GM15510 (cell line): ENCODE data around the gene USH2A.

ENCODE experiments used
- POLR2A ChIP-seq: IDR thresholded peaks from 3 replicates; pipeline ENCODE4 v1.6.1; 2011; ENCODE audit warnings: borderline replicate concordance; ENCODE audit not compliant: insufficient read length; ENCODE audit errors: extremely low read depth

Gene USH2A

DNA sequence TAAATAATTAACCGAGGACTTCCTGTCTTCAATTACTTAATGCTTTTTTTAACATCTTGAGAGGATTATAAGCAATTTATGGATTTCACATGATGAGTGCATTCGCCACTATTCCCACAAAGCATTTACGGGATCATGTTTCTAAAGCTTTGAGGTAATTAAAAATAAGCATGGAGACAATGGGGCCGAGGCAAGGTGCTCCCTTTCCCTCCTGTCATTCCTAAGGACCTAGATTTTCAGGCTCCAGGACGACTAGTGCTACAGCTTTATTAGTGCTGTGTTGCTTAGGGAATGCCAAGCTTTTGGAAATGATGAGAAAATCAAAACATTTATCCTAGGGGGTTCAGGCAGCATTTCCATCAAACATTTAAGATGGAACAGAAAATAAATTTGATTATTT, 646.9 kb downstream of the USH2A start:
- no peak for TF ChIP-seq POLR2A

DNA sequence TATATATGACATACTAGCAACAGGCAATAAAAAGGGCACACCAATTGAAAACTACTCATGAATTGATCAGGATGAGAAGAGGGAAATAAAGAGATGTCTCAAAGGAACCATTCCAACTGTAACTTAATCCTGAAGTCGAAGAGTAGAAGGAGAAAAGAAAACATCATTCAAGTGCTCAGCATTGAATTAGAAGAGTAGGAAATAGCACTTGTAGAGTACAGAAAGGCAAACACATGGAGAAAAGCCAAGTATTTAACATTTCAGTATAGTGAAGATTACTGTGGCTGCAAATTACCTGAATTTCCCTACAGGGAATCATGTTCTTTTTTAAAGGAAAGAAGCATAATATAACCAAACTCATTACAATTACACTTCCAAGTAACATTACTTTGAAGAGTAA, 651.1 kb downstream of the USH2A start:
- TF ChIP-seq POLR2A: no peak

DNA sequence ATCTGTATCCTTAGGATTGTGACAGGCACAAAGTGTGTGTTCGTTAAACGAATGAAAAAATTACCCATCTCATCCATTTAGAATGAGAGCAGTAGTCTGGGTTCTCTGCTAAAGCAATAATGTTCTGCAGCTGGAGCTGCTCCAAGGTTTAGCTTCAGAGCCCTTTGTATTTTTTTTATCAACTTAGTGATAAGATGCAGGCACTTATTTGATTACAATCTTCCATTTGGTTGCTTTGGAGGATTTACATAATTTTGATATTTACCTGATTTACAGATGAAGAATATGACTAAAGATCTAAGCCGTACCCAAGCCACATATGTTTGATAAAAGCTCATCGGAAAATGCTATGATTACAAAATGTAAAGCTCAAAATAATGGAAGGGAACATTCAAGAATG, 654.9 kb downstream of the USH2A start:
- TF ChIP-seq POLR2A: no peak

DNA sequence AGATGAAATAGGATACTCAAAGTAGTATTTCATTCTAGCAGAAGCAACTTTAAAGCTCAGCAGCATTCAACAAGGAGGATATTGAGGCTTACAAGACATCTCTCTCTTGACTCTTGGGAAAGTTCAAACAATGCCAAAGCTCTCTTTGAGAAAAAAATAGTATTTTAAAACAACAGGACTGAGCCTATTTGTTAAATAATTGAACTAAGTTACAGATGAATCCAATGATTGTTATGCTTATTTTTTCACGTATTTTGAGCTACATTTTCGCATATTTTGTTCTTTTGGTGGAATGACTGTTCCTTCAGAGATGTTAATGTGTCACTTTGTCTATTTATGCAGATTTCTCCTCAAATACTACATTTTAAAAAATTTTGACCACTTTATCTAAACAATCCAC, 655.5 kb downstream of the USH2A start:
- no peak for TF ChIP-seq POLR2A

DNA sequence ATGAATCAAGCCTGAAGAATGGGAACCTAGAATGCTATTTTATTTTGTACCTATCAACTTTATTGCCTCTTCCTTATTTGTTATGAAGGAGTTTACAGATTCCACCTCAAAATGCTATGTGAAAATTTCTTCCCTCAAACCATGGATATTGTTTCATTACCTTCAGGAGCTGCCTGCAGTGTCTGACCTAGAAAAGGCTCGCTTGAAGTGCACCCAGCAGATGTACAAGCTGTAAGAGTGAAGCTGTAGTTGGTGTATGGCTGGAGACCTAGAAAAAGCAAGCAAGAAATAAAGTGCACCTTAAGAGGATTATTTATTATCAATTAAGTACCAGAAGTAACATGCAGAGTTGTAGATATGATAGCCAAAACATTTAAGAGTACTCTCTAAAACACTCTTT, 656.7 kb downstream of the USH2A start:
- TF ChIP-seq POLR2A: no peak

DNA sequence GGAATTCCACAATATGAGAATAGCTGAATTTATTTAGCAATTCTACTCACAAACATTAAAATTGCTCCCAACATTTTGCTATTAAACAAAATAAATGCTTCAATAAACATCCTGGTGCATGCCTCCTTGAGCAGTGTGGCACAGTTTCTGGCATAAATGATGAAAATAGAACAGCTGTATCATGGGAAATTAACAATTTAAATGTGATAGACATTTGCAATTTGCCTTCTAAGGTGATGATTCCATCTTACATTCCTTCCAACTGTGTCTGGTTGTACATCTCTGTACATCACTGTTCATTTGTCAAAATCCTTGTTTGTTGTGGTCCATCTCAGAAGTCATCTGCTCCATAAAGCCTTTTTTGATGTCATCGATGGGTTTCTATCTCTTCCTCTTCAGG, 657.4 kb downstream of the USH2A start:
- TF ChIP-seq POLR2A: no peak

DNA sequence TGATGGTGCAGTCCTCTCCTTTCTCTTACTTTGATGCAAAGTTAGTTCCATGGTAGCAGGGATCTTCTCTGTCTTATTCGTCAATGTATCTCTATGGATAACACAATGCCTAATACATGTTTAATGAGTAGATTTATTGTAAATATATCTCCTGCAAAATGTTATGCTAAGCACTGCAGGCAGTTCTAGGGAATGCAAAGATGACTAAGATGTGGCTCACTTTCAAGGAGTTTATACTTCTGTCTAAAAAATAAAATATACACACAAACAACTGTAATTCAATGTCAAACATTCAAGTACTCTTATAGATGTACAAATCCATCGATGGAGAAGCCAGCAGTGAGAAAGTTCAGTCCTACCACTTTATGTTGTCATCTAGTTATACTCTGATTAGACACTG, 661.8 kb downstream of the USH2A start:
- no peak for TF ChIP-seq POLR2A

DNA sequence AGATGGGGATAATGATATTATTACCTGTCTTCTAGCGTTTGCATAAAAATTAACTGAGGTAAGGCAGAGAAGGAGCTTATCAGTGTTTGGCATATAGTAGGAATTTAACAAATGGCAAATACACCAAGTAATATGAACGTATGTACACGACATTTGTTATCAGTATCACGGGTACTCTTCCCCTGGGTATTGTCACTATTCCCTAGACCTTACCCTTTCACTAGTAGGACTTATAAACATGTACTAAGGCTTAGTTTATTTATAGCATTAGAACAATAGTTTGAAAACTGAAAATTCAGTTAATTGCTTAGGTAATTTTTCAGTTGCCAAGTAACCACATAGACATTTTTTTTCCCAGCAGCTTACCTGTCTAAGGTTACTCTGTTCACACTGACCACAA, 669.1 kb downstream of the USH2A start:
- TF ChIP-seq POLR2A: no peak

DNA sequence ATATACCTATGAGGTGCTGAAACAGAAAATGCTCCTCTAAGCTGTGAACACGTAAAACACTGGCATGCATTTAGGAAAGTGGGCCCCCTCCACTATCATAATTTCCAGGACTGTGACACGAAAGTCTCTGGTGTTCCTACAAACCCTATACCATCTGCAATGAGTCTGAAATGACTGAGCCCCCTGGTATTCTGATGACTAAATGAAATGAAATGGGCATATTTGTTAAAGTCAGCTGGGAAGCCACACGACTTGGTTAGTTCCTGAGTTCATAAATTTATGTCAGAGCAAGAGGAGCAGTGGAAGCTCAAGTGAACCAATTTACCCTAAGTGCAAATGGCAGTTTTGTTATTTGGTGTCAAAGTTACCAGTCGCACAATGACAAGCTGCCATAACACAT, 673.8 kb downstream of the USH2A start:
- no peak for TF ChIP-seq POLR2A

DNA sequence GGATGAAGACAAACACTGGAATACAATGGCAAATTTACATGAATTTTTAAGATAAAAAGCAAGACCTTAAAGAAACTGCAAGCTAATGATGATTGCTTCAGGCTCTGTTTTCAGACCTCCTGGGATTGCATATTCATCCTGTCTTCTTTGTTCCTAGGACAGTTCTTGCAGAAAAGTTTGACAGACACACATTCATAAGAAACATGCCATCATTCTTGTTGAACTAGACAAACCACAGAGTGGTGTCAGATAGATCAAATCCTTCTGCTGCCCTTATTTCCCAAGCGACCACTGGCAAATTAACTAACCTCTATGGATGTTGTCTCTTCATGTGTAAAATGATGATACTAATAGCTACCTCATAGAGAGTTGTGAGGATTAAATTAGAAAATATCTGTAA, 674.8 kb downstream of the USH2A start:
- TF ChIP-seq POLR2A: no peak

DNA sequence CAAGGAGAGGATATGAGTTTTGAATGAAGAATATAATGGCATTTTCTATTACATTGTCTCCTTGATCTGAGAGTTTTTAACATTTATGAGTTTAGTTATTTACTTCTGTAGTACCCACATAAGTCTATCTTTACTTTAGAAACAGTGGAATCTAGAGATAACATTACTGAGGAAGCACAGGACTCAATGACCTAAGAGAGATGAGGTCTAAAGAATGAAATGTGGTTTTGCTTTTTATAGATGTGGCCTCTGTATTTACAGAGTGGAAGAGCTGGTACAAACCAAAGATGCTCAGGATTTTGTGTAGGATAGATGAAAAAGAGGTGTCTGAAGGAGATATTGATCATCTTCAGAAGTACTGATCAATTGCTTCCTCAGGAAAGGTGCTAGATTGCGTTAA, 678.8 kb downstream of the USH2A start:
- TF ChIP-seq POLR2A: no peak

DNA sequence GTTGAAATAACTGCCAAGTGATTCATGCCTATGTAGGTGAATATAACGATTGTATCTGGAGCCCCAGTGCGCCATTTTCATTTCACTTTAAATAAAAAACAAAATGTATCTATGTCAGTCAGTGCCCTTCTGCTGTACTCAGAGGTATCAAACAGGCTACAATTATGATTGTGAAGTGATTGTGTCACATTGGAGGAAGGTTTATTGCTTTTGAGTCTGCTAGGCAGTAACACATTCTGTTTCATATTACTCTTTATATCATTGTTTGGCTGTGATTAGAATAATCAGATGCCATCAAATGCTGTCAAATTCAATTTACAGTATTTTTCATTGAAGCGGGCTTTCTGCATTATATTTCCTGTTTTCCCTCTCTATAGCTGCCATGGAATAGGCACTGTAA, 684.2 kb downstream of the USH2A start:
- TF ChIP-seq POLR2A: no peak

DNA sequence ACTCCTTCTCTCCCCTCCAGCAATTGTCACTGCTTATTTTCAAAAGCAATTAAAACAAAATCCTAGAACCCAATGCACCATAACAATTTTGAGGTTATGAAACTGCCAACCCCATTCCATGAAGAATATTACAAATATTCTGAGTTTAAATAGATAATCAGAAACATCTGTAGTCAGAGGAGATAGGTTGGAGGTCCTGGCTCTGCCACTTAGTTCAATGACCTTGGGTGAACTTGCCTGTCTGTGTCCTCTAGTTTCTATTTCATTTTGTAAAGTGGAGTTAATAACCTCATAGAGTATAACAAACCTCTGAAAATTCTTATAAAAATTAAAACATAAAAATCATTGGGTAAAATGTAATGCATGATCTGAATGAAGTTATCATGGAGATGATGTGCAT, 691.5 kb downstream of the USH2A start:
- no peak for TF ChIP-seq POLR2A

DNA sequence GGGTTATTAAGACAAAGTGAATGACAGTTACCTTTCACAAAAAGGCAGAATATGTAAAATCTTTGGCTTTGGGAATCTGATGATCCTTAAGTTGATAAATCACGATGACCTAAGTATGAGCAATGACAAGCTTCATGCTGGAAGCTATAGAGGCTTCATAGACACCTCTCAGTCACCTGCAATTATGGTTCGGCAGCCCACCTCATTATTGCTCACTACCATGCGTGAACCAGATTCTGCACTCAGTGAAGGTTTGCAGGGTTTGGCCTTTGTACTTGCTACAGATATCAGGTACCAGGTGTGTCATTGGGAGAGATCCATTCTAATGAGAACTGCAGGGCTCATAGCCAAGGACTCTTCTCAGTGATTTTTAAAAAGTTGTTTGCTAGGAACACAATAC, 692.6 kb downstream of the USH2A start:
- no peak for TF ChIP-seq POLR2A

DNA sequence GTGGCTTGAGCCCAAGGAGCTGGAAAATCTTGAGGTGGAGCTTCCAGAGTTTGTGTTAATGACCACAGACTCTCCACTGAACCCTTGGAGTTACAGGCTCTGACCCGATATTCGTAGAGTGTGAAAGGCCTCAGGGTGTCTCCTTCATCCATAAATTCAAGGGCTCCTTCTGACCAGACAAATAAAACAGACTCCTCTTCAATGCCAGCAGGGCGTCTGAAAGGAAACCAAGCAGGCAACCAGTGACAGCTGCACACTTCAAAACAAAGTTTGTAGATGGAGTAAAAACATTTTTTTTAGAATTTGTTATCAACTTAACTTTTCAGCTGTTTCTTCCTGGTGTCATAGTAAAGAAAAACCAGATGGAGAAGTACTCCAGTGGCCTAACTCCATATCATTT, 695.1 kb downstream of the USH2A start:
- no peak for TF ChIP-seq POLR2A

DNA sequence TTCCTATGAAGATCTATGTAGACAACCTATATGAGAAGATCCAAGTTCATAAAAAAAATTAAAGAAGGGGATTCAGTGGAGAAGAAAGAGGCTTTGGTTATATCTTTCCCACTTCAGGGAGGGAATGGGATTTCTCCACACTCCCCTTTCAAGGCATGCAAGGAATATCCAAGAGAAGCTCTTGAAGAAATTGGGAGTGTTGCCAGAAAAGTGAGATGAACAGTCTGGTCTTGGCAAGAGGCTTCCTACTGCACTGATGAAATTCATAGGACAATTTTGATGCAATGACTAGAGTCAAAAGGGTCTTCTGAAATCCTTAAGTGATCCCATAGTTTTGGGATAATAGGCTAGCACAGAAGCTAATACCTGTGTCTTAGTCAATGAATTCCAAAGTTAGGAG, 703.1 kb downstream of the USH2A start:
- no peak for TF ChIP-seq POLR2A

DNA sequence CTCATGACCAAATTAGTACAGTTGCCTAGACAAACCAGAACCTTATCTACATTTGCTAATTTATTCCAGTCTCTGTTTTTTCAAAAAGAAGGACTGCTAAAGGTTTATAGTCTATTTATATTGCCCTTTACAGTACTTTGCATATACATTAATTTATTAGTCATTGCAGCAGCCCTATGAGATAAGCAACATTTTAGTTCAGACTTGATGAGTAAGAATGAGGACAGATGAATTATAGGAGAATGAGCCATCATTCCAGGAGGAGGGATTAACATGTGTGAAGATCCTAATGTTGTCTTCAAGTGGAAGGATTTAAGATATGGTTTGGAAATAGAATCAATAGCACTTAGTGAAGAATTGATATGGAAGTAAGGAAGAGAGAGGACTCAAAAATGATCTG, 703.7 kb downstream of the USH2A start:
- TF ChIP-seq POLR2A: no peak
